ENCODE data around the gene ABLIM3.

DNA sequence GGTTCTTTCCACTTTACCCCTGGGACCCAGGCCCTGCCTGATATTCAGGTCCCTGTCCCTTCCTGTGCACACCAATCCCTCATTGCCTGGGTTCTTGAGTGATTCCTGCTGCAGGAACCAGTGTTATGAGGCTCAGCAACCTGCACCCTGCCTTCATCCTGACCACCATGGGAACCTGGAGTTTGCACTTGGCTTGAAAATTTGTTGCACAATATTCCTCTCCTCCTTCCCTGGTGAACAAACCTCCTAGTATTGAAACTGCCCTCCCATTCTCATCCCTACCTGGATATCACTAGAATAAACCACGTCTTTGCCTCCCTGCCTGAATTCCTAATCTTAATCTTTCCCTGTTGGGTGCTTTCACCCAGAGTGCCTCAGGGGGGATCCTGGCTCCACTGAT, 78.3 kb downstream of the ABLIM3 start:
- TF ChIP-seq EP300 (IDR thresholded peaks at IDR 0.05) (no peak), POLR2A (IDR thresholded peaks at IDR 0.05) (no peak)
- TF ChIP-seq, protein P1, sequence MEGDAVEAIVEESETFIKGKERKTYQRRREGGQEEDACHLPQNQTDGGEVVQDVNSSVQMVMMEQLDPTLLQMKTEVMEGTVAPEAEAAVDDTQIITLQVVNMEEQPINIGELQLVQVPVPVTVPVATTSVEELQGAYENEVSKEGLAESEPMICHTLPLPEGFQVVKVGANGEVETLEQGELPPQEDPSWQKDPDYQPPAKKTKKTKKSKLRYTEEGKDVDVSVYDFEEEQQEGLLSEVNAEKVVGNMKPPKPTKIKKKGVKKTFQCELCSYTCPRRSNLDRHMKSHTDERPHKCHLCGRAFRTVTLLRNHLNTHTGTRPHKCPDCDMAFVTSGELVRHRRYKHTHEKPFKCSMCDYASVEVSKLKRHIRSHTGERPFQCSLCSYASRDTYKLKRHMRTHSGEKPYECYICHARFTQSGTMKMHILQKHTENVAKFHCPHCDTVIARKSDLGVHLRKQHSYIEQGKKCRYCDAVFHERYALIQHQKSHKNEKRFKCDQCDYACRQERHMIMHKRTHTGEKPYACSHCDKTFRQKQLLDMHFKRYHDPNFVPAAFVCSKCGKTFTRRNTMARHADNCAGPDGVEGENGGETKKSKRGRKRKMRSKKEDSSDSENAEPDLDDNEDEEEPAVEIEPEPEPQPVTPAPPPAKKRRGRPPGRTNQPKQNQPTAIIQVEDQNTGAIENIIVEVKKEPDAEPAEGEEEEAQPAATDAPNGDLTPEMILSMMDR (IDR thresholded peaks at IDR 0.05): no peak
